GM23338 (cell line): ENCODE measurements around the gene MAD1L1. TPM values are rescaled to one million over a fixed set of nuclear protein-coding genes. Genes with fewer than 3 reads are reported as not detected.
A peak's percentile ranks its signal among the peaks of the same experiment; 100 is the strongest.

ENCODE experiments used
- ATAC-seq: fragments of 200-7000 bp; cut with Tn5 transposase; 3 replicates; pipeline ENCODE4 v1.9.1; 2020
- DNase-seq: peaks from one replicate; pipeline ENCODE4 v3.0.0-alpha.2; 2015; ENCODE audit warnings: low spot score
- H2AFZ ChIP-seq: fragments of 200-600 bp; sonication (generic); 2 replicates; pipeline ENCODE4 v1.8.0; 2016; ENCODE audit warnings: antibody characterized with exemption, mild to moderate bottlenecking, moderate library complexity
- H3F3A ChIP-seq: fragments of 200-600 bp; sonication (generic); replicated peaks from 2 replicates; pipeline ENCODE4 v1.8.0; 2017; ENCODE audit warnings: antibody characterized with exemption, mixed run types, low read depth
- H3K27ac ChIP-seq: fragments of 200-600 bp; sonication (generic); 2 replicates; pipeline ENCODE4 v1.6.1; 2016; ENCODE audit warnings: low read depth
- H3K27me3 ChIP-seq: fragments of 200-600 bp; sonication (generic); 2 replicates; pipeline ENCODE4 v1.8.0; 2016; ENCODE audit warnings: mild to moderate bottlenecking, mixed run types, moderate library complexity; ENCODE audit not compliant: insufficient read depth
- H3K36me3 ChIP-seq: fragments of 200-600 bp; sonication (generic); 2 replicates; pipeline ENCODE4 v1.8.0; 2016; ENCODE audit warnings: mild to moderate bottlenecking; ENCODE audit not compliant: insufficient read depth
- H3K4me1 ChIP-seq: fragments of 200-600 bp; sonication (generic); 2 replicates; pipeline ENCODE4 v1.8.0; 2016; ENCODE audit warnings: mild to moderate bottlenecking, moderate library complexity; ENCODE audit not compliant: insufficient read depth
- H3K4me2 ChIP-seq: fragments of 200-600 bp; sonication (generic); 2 replicates; pipeline ENCODE4 v1.7.1; 2017; ENCODE audit warnings: mixed run types
- H3K4me3 ChIP-seq: fragments of 200-600 bp; sonication (generic); 2 replicates; pipeline ENCODE4 v1.6.1; 2016; ENCODE audit warnings: mixed run types
- H3K79me2 ChIP-seq: fragments of 200-600 bp; sonication (generic); replicated peaks from 2 replicates; pipeline ENCODE4 v1.8.0; 2017; ENCODE audit warnings: mild to moderate bottlenecking; ENCODE audit not compliant: insufficient read depth
- H3K9me2 ChIP-seq: fragments of 200-600 bp; sonication (generic); 2 replicates; pipeline ENCODE4 v1.8.0; 2017; ENCODE audit not compliant: insufficient read depth
- H4K20me1 ChIP-seq: fragments of 200-600 bp; sonication (generic); replicated peaks from 2 replicates; pipeline ENCODE4 v1.8.0; 2017; ENCODE audit warnings: mild to moderate bottlenecking; ENCODE audit not compliant: insufficient read depth
- H3K27ac Mint-ChIP-seq: 2 replicates; pipeline ENCODE4 v1.8.0; 2020; ENCODE audit warnings: inconsistent platforms, mild to moderate bottlenecking, moderate library complexity, mixed read lengths
- H3K27me3 Mint-ChIP-seq: 3 replicates; pipeline ENCODE4 v1.8.0; 2022; ENCODE audit warnings: low read depth, mild to moderate bottlenecking, moderate library complexity, mixed read lengths, inconsistent platforms; ENCODE audit not compliant: insufficient read depth, poor library complexity
- H3K36me3 Mint-ChIP-seq: 3 replicates; pipeline ENCODE4 v1.8.0; 2021; ENCODE audit warnings: low read depth, mild to moderate bottlenecking, inconsistent platforms, moderate library complexity, mixed read lengths
- H3K4me1 Mint-ChIP-seq: 3 replicates; pipeline ENCODE4 v1.8.0; 2020; ENCODE audit warnings: mild to moderate bottlenecking, inconsistent platforms, mixed read lengths
- H3K4me3 Mint-ChIP-seq: 3 replicates; pipeline ENCODE4 v1.8.0; 2021; ENCODE audit warnings: moderate library complexity, mild to moderate bottlenecking, inconsistent platforms, mixed read lengths
- H3K9me3 Mint-ChIP-seq: 3 replicates; pipeline ENCODE4 v1.8.0; 2020; ENCODE audit warnings: moderate library complexity, mild to moderate bottlenecking, inconsistent platforms, mixed read lengths
- JUNB ChIP-seq: IDR thresholded peaks from one replicate; pipeline ENCODE4 v1.6.1; 2016; ENCODE audit warnings: antibody characterized with exemption; ENCODE audit not compliant: unreplicated experiment
- ZNF331 ChIP-seq: fragments of 250-450 bp; sonication (Bioruptor Pico); IDR thresholded peaks from 2 replicates; pipeline ENCODE4 v1.5.0; 2020; ENCODE audit warnings: low read depth, mild to moderate bottlenecking, moderate library complexity
- polyA plus RNA-seq: library from polyadenylated mRNA; unstranded; fragments of >200 nt; fragmentation: Nextera tagmentation; extraction: Ambion mirVana; gene quantifications from 2 replicates; pipeline ENCODE4 v1.2.1, GENCODE V29; 2016
- total RNA-seq: library from RNA; depleted of rRNA; stranded (reverse); fragments of >200 nt; shearing (Covaris generic); gene quantifications from 2 replicates; pipeline ENCODE4 v1.2.3, GENCODE V29; 2014
- TF ChIP-seq, protein P1 (sequence below): fragments of 250-450 bp; sonication (Bioruptor Pico); IDR thresholded peaks from 2 replicates; pipeline ENCODE4 v1.5.0; 2020; ENCODE audit warnings: mild to moderate bottlenecking, moderate library complexity
- TF ChIP-seq, protein P2 (sequence below): IDR thresholded peaks from one replicate; pipeline ENCODE4 v1.6.1; 2018; ENCODE audit warnings: antibody characterized with exemption; ENCODE audit not compliant: unreplicated experiment
- TF ChIP-seq, protein P3 (sequence below), 2 experiments: fragments of 200-600 bp in 1 of 2; sonication (generic) in 1 of 2; conservative IDR thresholded peaks; 2 replicates each; pipeline versions ENCODE4 v1.5.1 to v1.6.1; 2016 to 2017; ENCODE audit warnings: antibody characterized with exemption in 2 of 2, low read depth in 2 of 2, mild to moderate bottlenecking in 2 of 2, moderate library complexity in 1 of 2

The MAD1L1 gene
- total and polyA plus RNA-seq, 2 experiments from 2014 or later, result 40.3 to 59.3 TPM

DNA sequence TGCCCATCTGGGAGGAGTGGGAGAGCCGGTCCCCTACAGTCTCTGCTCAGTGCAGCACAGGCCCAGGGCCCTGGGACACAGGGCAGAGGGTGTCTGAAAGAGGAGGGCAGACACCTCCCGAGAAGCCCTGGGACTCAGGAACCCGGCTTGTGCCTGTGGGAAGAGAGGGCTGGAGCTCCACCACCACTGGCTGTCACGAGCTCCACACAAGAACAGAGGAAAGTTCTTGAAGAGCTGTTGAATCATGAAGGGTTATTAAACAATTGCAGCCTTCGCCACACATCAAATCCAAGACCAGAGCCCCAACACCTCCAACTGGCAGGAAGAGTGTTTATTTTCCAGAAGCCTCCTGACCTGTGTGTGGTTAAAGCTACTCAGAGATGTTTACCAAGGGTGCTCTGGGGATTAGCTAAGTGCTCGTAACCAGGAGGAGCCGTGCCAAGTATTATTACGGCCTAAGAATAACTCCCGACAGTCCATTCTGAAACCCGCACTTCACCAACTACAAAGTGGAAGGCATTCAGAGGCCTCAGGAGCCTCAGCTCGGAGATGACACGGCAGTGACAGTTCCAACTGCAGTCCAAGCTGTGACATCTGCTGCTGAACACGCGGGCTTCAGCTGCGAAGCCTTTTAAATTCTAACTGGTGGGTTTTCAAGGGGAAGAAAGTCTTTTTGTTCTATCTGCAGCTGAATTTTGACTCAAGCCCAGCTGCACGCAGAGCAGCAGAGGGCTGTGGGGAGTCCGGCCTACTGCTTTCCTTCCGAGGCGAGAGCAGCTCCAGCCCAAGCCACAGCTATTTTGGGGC is 75.1 kb downstream of the MAD1L1 start:
- Histone ChIP-seq H3K4me2 (no peak overlapping the region), H3K9me2 (no peaks in the 10 kb centered on the region), H3K4me3 (no peak overlapping the region), H3K4me1 (peaks cover 12% of the 10 kb centered on the region), H3K27ac (peak overlapping the region; percentile 83; the same call in 1 of the 2 replicates), H2AFZ (no peak overlapping the region), H3K27me3 (no peaks in the 10 kb centered on the region), H4K20me1 (peaks cover 8% of the 10 kb centered on the region; the same call in 1 of the 2 replicates), H3K36me3 (no peaks in the 10 kb centered on the region), H3F3A (no peaks in the 10 kb centered on the region), H3K79me2 (peaks cover 22% of the 10 kb centered on the region)
- Mint-ChIP-seq H3K27me3 (peaks cover 12% of the 10 kb centered on the region), H3K4me3 (no peak overlapping the region), H3K4me1 (peaks cover 24% of the 10 kb centered on the region), H3K36me3 (peaks cover 4% of the 10 kb centered on the region), H3K9me3 (peaks cover 2% of the 10 kb centered on the region; the same call in 1 of the 3 replicates), H3K27ac (peak overlapping the region; percentile 84)
- DNase-seq, result no peak
- ATAC-seq, result no peak; the same call in 2 of the 3 replicates
- TF ChIP-seq, protein P1, sequence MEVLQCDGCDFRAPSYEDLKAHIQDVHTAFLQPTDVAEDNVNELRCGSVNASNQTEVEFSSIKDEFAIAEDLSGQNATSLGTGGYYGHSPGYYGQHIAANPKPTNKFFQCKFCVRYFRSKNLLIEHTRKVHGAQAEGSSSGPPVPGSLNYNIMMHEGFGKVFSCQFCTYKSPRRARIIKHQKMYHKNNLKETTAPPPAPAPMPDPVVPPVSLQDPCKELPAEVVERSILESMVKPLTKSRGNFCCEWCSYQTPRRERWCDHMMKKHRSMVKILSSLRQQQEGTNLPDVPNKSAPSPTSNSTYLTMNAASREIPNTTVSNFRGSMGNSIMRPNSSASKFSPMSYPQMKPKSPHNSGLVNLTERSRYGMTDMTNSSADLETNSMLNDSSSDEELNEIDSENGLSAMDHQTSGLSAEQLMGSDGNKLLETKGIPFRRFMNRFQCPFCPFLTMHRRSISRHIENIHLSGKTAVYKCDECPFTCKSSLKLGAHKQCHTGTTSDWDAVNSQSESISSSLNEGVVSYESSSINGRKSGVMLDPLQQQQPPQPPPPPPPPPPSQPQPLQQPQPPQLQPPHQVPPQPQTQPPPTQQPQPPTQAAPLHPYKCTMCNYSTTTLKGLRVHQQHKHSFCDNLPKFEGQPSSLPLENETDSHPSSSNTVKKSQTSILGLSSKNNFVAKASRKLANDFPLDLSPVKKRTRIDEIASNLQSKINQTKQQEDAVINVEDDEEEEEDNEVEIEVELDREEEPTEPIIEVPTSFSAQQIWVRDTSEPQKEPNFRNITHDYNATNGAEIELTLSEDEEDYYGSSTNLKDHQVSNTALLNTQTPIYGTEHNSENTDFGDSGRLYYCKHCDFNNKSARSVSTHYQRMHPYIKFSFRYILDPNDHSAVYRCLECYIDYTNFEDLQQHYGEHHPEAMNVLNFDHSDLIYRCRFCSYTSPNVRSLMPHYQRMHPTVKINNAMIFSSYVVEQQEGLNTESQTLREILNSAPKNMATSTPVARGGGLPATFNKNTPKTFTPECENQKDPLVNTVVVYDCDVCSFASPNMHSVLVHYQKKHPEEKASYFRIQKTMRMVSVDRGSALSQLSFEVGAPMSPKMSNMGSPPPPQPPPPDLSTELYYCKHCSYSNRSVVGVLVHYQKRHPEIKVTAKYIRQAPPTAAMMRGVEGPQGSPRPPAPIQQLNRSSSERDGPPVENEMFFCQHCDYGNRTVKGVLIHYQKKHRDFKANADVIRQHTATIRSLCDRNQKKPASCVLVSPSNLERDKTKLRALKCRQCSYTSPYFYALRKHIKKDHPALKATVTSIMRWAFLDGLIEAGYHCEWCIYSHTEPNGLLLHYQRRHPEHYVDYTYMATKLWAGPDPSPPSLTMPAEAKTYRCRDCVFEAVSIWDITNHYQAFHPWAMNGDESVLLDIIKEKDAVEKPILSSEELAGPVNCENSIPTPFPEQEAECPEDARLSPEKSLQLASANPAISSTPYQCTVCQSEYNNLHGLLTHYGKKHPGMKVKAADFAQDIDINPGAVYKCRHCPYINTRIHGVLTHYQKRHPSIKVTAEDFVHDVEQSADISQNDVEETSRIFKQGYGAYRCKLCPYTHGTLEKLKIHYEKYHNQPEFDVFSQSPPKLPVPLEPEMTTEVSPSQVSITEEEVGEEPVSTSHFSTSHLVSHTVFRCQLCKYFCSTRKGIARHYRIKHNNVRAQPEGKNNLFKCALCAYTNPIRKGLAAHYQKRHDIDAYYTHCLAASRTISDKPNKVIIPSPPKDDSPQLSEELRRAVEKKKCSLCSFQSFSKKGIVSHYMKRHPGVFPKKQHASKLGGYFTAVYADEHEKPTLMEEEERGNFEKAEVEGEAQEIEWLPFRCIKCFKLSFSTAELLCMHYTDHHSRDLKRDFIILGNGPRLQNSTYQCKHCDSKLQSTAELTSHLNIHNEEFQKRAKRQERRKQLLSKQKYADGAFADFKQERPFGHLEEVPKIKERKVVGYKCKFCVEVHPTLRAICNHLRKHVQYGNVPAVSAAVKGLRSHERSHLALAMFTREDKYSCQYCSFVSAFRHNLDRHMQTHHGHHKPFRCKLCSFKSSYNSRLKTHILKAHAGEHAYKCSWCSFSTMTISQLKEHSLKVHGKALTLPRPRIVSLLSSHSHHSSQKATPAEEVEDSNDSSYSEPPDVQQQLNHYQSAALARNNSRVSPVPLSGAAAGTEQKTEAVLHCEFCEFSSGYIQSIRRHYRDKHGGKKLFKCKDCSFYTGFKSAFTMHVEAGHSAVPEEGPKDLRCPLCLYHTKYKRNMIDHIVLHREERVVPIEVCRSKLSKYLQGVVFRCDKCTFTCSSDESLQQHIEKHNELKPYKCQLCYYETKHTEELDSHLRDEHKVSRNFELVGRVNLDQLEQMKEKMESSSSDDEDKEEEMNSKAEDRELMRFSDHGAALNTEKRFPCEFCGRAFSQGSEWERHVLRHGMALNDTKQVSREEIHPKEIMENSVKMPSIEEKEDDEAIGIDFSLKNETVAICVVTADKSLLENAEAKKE (CRISPR knock-in tag), result no peak
- TF ChIP-seq, protein P2, sequence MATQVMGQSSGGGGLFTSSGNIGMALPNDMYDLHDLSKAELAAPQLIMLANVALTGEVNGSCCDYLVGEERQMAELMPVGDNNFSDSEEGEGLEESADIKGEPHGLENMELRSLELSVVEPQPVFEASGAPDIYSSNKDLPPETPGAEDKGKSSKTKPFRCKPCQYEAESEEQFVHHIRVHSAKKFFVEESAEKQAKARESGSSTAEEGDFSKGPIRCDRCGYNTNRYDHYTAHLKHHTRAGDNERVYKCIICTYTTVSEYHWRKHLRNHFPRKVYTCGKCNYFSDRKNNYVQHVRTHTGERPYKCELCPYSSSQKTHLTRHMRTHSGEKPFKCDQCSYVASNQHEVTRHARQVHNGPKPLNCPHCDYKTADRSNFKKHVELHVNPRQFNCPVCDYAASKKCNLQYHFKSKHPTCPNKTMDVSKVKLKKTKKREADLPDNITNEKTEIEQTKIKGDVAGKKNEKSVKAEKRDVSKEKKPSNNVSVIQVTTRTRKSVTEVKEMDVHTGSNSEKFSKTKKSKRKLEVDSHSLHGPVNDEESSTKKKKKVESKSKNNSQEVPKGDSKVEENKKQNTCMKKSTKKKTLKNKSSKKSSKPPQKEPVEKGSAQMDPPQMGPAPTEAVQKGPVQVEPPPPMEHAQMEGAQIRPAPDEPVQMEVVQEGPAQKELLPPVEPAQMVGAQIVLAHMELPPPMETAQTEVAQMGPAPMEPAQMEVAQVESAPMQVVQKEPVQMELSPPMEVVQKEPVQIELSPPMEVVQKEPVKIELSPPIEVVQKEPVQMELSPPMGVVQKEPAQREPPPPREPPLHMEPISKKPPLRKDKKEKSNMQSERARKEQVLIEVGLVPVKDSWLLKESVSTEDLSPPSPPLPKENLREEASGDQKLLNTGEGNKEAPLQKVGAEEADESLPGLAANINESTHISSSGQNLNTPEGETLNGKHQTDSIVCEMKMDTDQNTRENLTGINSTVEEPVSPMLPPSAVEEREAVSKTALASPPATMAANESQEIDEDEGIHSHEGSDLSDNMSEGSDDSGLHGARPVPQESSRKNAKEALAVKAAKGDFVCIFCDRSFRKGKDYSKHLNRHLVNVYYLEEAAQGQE, result no peak
- TF ChIP-seq JUNB (no peak), ZNF331 (no peak)
- TF ChIP-seq, protein P3, sequence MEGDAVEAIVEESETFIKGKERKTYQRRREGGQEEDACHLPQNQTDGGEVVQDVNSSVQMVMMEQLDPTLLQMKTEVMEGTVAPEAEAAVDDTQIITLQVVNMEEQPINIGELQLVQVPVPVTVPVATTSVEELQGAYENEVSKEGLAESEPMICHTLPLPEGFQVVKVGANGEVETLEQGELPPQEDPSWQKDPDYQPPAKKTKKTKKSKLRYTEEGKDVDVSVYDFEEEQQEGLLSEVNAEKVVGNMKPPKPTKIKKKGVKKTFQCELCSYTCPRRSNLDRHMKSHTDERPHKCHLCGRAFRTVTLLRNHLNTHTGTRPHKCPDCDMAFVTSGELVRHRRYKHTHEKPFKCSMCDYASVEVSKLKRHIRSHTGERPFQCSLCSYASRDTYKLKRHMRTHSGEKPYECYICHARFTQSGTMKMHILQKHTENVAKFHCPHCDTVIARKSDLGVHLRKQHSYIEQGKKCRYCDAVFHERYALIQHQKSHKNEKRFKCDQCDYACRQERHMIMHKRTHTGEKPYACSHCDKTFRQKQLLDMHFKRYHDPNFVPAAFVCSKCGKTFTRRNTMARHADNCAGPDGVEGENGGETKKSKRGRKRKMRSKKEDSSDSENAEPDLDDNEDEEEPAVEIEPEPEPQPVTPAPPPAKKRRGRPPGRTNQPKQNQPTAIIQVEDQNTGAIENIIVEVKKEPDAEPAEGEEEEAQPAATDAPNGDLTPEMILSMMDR (conservative IDR thresholded peaks at IDR 0.05; ENCODE audit: low read depth in 2 of 2), result no peak
